ENCODE data around the gene HLA-DMB.

- TF ChIP-seq POLR2A (IDR thresholded peaks at IDR 0.05; ENCODE audit: low read depth, low read length) (no peak; the same call in 1 of the 2 replicates), TAF1 (IDR thresholded peaks at IDR 0.05; ENCODE audit: low read depth, low read length) (no peak), POLR2AphosphoS5 (IDR thresholded peaks at IDR 0.05; ENCODE audit: low read depth, low read length) (no peak)
These were observed 33.1 kb upstream of the HLA-DMB start for GRCh38 chr6:32974016-32974333.
